Liver (tissue), 3 donors: Measurements from ENCODE around the gene TRMT10C.

Experiments used
- ATF3 ChIP-seq: IDR thresholded peaks from 2 replicates; pipeline ENCODE4 v1.6.1; 2016; ENCODE audit warnings: antibody characterized with exemption
- CTCF ChIP-seq: fragments of 150-350 bp; IDR thresholded peaks from 2 replicates; pipeline ENCODE4 v1.5.1; 2017; ENCODE audit warnings: improper control_type of control experiment, low read depth, low read length; ENCODE audit not compliant: missing input control
- EGR1 ChIP-seq, 2 donors: IDR thresholded peaks; 2 replicates each; pipeline ENCODE4 v1.6.1; 2016 to 2018; ENCODE audit warnings: antibody characterized with exemption in 2 of 2, low read depth in 2 of 2
- MAX ChIP-seq: IDR thresholded peaks from 2 replicates; pipeline ENCODE4 v1.6.1; 2016; ENCODE audit warnings: antibody characterized with exemption
- TF ChIP-seq, protein P1 (sequence below): IDR thresholded peaks from 2 replicates; pipeline ENCODE4 v1.6.1; 2016; ENCODE audit warnings: antibody characterized with exemption
- donor health status: healthy.
- donor health status: healthy.

DNA sequence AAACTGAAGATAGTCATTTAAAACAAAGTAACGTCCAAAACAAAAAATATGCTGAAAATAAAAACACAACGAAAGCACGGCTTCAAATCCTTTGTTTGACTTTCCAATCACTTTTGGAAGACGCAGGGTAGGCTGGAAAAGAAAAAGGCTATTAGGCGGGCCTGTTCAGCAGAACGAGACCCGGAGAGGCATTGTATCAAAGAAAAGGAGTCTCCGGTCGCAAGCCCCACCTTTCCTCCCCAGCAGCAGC, 49.3 kb upstream of the TRMT10C start:
- TF ChIP-seq ATF3 (no peak), EGR1 (IDR thresholded peaks at IDR 0.05; ENCODE audit: low read depth in 2 of 2) (no peak), MAX (no peak), CTCF (no peak)
- TF ChIP-seq, protein P1, sequence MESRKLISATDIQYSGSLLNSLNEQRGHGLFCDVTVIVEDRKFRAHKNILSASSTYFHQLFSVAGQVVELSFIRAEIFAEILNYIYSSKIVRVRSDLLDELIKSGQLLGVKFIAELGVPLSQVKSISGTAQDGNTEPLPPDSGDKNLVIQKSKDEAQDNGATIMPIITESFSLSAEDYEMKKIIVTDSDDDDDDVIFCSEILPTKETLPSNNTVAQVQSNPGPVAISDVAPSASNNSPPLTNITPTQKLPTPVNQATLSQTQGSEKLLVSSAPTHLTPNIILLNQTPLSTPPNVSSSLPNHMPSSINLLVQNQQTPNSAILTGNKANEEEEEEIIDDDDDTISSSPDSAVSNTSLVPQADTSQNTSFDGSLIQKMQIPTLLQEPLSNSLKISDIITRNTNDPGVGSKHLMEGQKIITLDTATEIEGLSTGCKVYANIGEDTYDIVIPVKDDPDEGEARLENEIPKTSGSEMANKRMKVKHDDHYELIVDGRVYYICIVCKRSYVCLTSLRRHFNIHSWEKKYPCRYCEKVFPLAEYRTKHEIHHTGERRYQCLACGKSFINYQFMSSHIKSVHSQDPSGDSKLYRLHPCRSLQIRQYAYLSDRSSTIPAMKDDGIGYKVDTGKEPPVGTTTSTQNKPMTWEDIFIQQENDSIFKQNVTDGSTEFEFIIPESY: no peak
